NCI-H1105 treated with DMSO at 0.1 percent for 48 hours (cell line): ENCODE data around the gene CAMK2B.

ENCODE experiments used
- DNase-seq: peaks from one replicate; lab custom pipeline; 2025; lab: John Stamatoyannopoulos, UW

The CAMK2B gene

DNA sequence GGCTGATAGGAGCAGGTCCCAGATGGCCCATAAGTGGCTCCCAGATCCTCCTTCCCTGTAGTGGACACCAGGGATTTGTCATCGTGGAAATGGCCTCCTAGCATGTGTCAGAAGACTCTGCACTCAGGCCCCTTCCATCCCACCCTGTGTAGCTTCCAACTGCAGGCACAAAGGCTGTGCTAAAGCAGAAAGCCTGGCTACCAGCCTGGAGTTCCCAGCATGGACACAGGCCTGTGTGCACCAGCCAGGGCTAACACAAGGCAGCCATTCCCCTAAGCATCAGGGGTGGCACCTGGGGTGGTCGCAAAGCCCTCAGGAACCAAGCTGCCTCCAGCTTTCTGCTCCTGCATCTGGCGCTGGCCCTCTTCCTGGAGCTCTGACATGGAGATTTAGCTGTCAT, 4.5 kb upstream of the CAMK2B start:
- DNase-seq: no peak

DNA sequence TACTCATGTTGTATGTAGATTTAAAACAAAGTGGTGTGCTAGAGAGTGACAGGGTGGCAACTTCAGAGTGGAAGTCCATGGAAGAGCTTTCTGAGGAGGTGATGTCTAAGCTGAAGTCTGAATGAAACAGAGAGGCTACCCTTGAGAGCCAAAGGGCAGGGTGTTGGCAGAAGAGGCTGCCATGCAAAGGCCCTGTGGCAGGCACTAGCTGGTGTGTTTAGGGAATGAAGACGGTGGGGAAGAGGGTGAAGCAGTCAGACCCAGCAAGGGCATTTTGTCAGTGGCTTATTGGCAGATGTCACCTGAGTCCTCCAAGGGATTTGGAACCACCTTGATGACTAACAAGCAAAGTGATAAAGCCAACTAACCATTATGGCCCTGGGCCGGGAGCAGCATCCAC, 3.7 kb upstream of the CAMK2B start:
- no peak for DNase-seq

- DNase-seq: no peak
Observed at GRCh38 chr7:44327981-44328380, 2.6 kb upstream of the CAMK2B start.

DNA sequence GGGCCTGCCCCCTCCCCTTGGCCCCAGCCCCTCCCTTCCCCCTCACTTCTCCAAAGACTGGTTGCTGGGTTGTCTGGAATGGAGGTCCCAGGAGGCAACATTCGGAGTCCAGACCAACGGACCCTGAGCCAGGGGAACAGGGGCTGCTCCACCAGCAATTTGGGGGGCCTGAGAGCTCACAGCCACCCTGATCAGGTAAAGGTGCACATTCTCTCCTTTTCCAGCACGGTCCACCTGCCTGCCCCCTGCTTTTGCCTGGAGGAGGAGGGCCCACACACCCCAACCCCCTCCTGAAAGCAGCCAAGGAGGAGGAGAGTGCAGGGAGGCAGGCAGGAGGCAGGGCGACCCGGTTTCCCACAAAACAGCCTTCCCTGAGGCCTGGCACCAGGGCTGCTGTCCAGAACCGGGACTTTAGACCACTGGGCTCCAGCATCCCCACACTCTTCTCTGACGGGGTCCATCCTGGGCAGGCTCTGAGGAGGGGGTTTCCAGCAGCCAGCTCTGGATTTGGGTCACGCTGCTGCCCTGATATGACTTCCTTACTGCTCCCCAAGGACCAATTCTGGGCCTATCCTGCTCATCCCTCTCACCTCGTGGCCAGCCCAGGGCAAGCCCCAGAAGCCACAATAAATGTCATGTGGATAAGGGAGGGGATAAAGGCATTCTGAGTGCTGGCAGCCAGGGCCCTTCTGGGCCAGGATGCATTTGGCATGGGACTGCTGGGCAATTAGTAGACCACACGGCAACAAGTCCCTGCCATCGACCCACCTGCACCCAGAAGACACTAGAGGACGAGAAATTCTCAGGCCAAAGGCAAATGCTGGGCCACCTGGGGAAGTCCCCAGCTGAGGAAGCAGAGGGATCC, 1.1 kb upstream of the CAMK2B start:
- no peak for DNase-seq

GRCh38 chr7:44325811-44326241, 432 bp upstream of the CAMK2B start:
- peak; percentile 43 for DNase-seq

DNA sequence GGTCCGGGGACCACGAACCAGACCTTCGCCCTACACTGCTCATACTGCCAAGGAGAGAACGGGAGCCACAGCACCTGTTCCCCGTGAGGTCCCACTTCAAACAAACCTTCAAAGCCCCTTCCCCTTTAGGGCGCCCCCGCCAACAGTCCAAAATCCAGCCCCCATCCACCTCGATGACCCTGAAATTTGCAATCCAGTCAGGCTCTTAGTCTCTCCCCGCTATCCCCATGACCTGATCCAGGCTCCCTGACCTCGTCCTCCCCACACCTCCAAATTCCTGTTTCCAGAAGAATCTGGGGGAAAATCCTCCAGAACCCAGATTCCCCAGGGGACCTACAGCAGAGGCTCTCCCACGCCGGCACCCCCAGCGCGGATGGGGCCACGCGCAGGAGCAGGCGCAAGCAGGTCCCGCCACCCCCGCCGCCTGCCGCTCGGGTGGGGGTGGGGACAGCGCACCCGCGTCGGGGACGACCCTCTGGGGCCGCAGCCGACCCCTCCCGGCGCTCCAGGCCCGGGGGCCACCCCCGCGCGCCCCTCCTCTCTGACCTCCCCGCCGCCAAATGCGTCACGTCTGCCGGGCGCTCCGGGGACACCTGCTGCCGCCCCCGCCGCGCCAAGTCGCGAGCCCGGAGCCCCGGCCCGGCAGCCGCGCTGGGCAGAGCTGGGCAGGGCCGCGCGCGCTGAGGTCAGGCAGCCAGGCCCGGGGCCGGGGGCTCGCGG, 753 bp downstream of the CAMK2B start:
- DNase-seq: peak; percentile 18

DNA sequence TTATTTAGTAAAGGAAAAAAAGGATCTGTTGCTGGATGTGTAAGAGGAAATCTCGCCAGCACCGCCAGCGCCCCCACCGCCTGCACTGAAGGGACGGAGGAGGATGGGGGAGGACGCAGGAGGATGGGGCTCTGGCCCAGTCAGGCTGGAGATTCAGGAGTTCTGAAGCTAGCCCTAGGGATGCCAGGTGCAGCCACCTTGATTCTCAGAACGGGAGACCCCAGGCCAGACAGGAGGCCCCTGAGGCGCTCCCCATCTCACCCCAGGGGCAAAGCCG, 1.3 kb downstream of the CAMK2B start:
- DNase-seq: no peak

GRCh38 chr7:44323381-44324203, 1.8 kb downstream of the CAMK2B start:
- no peak for DNase-seq

DNA sequence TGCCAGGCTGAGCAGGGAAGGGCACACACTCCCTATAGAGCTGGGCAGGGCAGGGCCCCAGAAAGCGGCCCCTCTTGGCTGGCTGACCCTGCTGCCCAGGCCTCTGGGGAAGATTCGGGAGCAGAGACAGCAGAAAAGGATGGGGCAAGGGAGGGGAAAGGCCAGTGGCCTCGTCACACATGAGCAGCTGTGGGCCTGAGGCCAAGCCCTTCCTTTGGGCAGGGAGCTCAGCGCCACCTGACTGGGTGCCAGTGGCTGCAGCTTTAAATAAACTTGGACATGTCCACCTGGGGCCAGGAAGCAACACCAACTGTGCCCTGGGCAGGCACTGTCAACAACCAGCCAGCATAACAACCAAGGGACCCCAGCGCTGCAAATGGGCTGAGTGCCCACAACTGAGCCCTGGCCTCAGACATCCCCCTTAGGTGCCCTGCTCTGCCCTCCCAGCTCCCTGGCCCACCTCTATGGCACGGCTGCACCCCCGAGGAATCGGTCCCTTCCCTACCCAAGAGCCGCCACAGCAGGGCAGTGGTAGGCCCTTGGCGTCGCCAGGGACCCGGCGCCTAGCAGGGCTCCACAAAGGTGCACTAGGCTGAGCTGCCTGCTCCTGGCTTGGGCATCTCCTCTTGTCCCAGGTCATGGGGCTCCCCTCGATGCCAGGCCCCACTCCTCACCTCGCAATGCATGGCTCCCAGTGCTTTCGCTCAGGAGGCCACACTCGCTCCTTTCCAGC, 2.6 kb downstream of the CAMK2B start:
- DNase-seq: no peak

GRCh38 chr7:44321796-44322195, 3.6 kb downstream of the CAMK2B start:
- no peak for DNase-seq

- DNase-seq: no peak
Observed at GRCh38 chr7:44320794-44321371, 4.5 kb downstream of the CAMK2B start.

DNA sequence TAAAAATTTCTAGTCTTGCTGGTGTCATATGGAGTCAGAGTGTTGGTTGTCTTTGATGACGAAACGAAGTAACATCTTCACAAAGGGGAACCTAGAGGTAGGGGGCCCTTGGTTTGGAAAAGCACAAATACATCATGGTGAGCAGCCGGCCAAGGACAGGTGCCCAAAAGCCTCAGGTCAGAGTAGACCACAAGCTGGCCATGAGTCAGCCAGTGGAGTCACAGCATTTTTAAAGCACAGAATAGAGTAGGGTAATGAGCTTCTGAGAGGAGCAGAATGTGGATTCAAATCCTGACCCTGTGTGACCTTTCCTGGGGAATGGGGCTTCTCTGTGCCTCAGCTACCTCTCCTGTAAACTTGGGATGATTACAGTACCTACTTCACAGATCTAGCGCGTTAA, 5.3 kb downstream of the CAMK2B start:
- DNase-seq: no peak

DNA sequence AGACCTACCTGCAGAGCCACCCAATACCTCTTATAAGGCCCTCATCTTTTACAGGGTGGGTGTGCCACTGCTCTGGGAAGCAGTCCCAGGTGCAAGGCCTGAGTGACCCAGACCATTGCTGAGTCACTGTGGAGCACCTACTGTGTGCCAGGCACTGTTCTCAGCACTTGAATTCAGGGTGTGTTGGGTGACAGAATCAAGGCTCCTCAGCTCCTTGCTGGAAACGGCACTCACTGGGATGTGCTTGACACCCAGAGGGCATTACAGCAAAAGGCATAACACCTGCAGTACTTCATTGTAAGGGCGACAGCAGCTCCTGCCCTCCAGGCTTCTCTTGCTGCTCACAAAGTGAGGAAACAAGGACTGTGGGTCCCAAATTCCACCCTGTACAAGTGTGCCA, 7.1 kb downstream of the CAMK2B start:
- no peak for DNase-seq

GRCh38 chr7:44315301-44315903, 10.0 kb downstream of the CAMK2B start:
- DNase-seq: no peak

GRCh38 chr7:44313621-44314031, 11.8 kb downstream of the CAMK2B start:
- no peak for DNase-seq

DNA sequence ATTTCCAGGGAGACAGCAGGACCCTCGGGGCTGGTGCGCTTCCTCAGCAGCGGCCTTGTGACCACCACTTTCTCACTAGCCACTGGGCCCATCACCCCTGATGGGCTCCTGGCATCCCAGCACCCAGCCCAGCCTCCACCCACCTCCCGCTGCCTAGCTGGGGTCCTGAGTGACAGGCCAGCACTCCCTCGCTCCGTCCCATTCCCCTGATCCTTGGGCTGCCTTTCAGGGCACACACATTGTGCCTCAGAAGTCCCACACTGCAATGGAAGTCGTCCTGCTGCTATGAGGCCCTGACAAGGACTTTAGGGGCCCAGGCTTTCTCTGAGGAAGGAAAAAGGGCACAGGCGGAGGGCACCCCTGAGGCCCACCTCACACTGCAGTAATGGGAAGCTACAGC, 12.4 kb downstream of the CAMK2B start:
- DNase-seq: no peak

- no peak for DNase-seq
Observed at GRCh38 chr7:44311561-44312495, 13.6 kb downstream of the CAMK2B start.

- no peak for DNase-seq
Observed at GRCh38 chr7:44310221-44310848, 15.1 kb downstream of the CAMK2B start.

DNA sequence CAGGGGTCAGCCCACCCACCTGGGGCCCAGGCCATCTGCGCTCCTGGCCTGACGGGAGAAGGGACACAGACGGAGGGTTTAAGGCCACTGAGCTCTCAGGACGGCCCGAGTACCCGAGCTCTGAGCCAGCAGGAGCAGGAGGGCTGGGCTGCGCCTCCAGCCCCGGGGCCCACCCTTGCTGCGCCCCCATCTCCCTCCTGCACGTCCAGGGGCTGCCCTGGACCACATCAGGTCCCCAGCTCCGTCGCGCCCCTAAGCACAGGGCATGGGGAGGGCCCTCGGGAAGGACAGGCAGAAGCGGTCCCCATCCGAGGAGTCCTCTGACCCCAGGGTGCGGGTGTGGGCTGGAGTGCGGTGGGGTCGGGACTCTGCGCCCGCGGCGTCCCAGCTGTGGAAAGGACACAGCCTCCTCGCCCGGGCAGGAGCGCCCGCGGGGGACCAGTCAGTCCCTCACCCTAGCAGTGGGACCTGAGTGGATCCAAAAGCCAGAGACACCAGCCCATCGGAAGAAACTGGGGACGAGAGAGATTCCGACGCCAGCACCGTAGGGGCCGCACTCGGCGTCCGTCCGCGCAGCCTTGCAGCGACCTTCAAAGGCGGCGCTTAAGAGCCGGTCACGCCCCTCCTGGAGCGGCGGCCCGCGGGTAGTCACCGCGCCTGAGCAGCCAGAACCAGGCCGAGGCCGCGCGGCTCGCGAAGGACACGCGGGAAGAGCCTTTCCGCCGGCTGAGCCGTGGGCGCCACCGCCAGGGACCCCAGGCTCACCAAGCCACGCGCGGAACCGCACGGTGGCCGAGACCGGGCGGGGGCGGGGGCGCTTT, 15.9 kb downstream of the CAMK2B start:
- peak; percentile 31 for DNase-seq
